Keratinocyte (primary cell): ENCODE measurements around the gene SIGLEC6.

ENCODE experiments used
- CTCF ChIP-seq, 3 experiments: IDR thresholded peaks in 1 of 3; conservative IDR thresholded peaks in 1 of 3; optimal IDR thresholded peaks in 1 of 3; 2 replicates in 2 of 3; 3 replicates in 1 of 3; pipeline versions ENCODE3 to v1.5.1; 2011; ENCODE audit warnings: low read length in 3 of 3, mild to moderate bottlenecking in 3 of 3, moderate library complexity in 2 of 3, control low read depth in 1 of 3, inconsistent platforms in 1 of 3; ENCODE audit not compliant: insufficient read depth in 2 of 3; ENCODE audit errors: extremely low read depth in 1 of 3
- EZH2 ChIP-seq: IDR thresholded peaks from one replicate; pipeline ENCODE4 v1.6.1; 2012; ENCODE audit warnings: inconsistent platforms, mild to moderate bottlenecking, low read length, moderate library complexity

GRCh38 chr19:51507640-51508058 lies 23.8 kb downstream of the SIGLEC6 start:
- no peak for TF ChIP-seq CTCF (optimal IDR thresholded peaks at IDR 0.05 in 1 of 3, IDR thresholded peaks at IDR 0.05 in 1 of 3, conservative IDR thresholded peaks at IDR 0.05 in 1 of 3; ENCODE audit: extremely low read depth in 1 of 3, insufficient read depth in 2 of 3, low read length in 3 of 3)
- TF ChIP-seq EZH2: no peak
